Esophagus muscularis mucosa (tissue), 4 donors: ENCODE data around the gene CHRND. TPM values are rescaled to one million over a fixed set of nuclear protein-coding genes. Genes with fewer than 3 reads are reported as not detected.

Experiments
- DNase-seq: peaks from one replicate; pipeline ENCODE4 v3.0.0-alpha.2; 2017; ENCODE audit errors: extremely low spot score
- H3K27ac ChIP-seq, 4 donors: fragments of 200-600 bp; sonication (generic); replicated peaks in 1 of 4; 1 replicate in 3 of 4; 2 replicates in 1 of 4; pipeline ENCODE4 v1.5.1; 2016 to 2019; ENCODE audit warnings: mild to moderate bottlenecking in 1 of 4
- H3K27me3 ChIP-seq, 4 donors: fragments of 200-600 bp; sonication (generic); one replicate each; pipeline versions ENCODE4 v1.5.1 to v1.6.0; 2016 to 2019
- H3K36me3 ChIP-seq, 4 donors: fragments of 200-600 bp; sonication (generic); one replicate each; pipeline ENCODE4 v1.5.1; 2016 to 2019
- H3K4me1 ChIP-seq, 4 donors: fragments of 200-600 bp; sonication (generic); one replicate each; pipeline ENCODE4 v1.5.1; 2016 to 2019
- H3K4me3 ChIP-seq, 4 donors: fragments of 200-600 bp; sonication (generic); 1 replicate in 2 of 4; 2 replicates in 2 of 4; pipeline ENCODE4 v1.5.1; 2016 to 2019; ENCODE audit warnings: mild to moderate bottlenecking in 4 of 4, moderate library complexity in 1 of 4
- H3K9me3 ChIP-seq, 4 donors: fragments of 200-600 bp; sonication (generic); 1 replicate in 3 of 4; 2 replicates in 1 of 4; pipeline ENCODE4 v1.5.1; 2016 to 2019
- EP300 ChIP-seq: sonication (generic); formaldehyde crosslinking; IDR thresholded peaks from one replicate; pipeline ENCODE4 v1.6.1; 2017; ENCODE audit warnings: antibody characterized with exemption
- POLR2A ChIP-seq: fragments of 450-650 bp; IDR thresholded peaks from one replicate; pipeline ENCODE4 v1.6.1; 2017; ENCODE audit warnings: antibody characterized with exemption, moderate library complexity, mild to moderate bottlenecking, low read depth
- POLR2AphosphoS5 ChIP-seq, 2 donors: sonication (generic); formaldehyde crosslinking; IDR thresholded peaks; one replicate each; pipeline ENCODE4 v1.6.1; 2017; ENCODE audit warnings: antibody characterized with exemption in 2 of 2
- WGBS: methylation state at CpG from one replicate; pipeline ENCODE4 v1.1.5; 2018; 5-methylcytosine and 5-hydroxymethylcytosine counted together
- intact Hi-C: fragments of 100-400 bp; cut with DNase I; formaldehyde crosslinking; loops from one replicate; pipeline ENCODE4 v1.15.1; 2023
- total RNA-seq, 4 donors: library from RNA; depleted of rRNA; stranded (reverse); fragments of >200 nt; gene quantifications; one replicate each; pipeline versions ENCODE4 v1.1.0 to v1.2.1, GENCODE V29; 2016
- TF ChIP-seq, protein P1 (sequence below), 3 experiments: fragments of 200-600 bp in 2 of 3; fragments of 450-650 bp in 1 of 3; sonication (generic) in 2 of 3; IDR thresholded peaks; one replicate each; pipeline ENCODE4 v1.5.1; 2017 to 2019; ENCODE audit warnings: antibody characterized with exemption in 3 of 3, mild to moderate bottlenecking in 2 of 3, moderate library complexity in 1 of 3

The CHRND gene
- total RNA-seq, 4 donors from 2014 or later = not detected

DNA sequence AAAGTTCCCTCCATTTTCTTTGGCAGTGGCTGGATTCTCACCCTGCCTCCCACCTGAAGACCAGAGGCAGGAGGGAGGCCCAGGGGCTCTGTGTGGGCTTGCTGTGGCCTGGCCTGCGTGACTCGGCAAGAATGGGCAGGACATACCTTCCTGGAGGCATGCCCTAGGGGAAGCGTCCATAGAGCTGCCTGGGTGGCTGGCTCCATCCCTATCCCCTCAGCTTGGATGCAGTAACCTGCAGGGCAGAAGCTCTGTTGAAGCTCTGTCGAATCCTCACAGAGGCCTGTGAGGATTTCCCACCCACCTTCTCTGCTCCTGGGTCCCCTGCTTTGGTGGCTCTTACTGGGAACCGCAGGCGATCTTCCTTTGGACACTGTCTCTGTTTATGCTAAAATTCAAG, 7.1 kb upstream of the CHRND start:
- Histone ChIP-seq H3K36me3 (no peaks in the 10 kb centered on the region), H3K27ac (no peak overlapping the region), H3K27me3 (peaks cover 6 to 70% (median 25%) of the 10 kb centered on the region in 4 donors), H3K9me3 (no peaks in the 10 kb centered on the region), H3K4me1 (peaks cover 12 to 24% (median 20%) of the 10 kb centered on the region in 4 donors), H3K4me3 (no peak overlapping the region)
- whole genome bisulfite sequencing = 88% methylated on average over 3 of the region's 6 CpGs
- TF ChIP-seq, protein P1, sequence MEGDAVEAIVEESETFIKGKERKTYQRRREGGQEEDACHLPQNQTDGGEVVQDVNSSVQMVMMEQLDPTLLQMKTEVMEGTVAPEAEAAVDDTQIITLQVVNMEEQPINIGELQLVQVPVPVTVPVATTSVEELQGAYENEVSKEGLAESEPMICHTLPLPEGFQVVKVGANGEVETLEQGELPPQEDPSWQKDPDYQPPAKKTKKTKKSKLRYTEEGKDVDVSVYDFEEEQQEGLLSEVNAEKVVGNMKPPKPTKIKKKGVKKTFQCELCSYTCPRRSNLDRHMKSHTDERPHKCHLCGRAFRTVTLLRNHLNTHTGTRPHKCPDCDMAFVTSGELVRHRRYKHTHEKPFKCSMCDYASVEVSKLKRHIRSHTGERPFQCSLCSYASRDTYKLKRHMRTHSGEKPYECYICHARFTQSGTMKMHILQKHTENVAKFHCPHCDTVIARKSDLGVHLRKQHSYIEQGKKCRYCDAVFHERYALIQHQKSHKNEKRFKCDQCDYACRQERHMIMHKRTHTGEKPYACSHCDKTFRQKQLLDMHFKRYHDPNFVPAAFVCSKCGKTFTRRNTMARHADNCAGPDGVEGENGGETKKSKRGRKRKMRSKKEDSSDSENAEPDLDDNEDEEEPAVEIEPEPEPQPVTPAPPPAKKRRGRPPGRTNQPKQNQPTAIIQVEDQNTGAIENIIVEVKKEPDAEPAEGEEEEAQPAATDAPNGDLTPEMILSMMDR (IDR thresholded peaks at IDR 0.05) = no peak
- TF ChIP-seq EP300 (no peak), POLR2A (no peak), POLR2AphosphoS5 (IDR thresholded peaks at IDR 0.05) (no peak)
- intact Hi-C loops = no loop called here
- no peak for DNase-seq

DNA sequence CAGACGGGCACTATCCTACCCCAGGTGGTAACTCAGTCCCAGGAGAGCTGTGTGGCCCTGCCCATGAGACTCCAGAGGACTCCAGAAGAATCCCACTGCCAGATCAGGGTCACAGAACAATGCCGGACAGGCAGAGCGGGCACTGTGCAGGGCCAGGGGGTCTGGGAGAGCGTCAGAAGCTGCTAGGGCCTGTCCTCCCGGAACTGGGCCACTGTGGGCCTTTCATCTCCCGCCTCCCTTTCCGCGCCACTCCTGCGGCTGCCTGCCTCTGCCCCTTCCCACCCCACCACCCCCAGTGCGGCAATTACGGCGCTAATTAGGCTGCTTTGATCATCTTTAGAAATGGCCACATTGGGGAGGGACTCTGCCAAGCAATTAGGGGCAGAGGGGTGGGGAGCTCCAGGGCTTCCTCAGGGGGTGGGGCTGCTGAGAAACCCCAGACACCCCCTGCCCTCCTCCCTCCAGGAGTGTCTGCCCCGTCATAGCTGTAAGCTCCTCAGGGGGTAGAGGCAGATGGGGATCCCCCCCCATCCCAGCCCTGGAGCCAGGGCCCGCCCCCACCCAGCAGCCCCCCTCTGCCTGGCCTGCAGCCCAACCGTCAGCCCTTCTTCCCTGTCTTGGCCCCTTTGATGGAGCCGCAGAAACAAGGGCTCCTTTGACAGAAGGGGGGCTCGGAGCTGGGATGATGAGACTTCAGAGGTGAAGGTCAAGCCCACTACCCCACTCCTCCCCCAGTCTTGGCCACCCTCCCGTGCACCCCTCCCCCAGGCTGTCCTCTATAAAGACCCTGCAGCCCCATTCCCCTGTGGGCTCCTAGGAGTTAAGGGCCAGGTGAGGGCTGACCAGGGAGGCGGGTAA, 6.2 kb upstream of the CHRND start, which contains the start of gene PRSS56:
Gene PRSS56 (plus strand): TSS at position 808 of the 858 bp plus-strand sequence. CDS start 211 bp downstream, outside the sequence.
- Histone ChIP-seq H3K27ac (no peak within 1 kb of the TSS), H3K4me3 (no peak within 1 kb of the TSS), H3K4me1 (peaks cover 20 to 33% (median 29%) of the 10 kb centered on the region in 4 donors), H3K36me3 (no peaks in the 10 kb centered on the region), H3K9me3 (no peaks in the 10 kb centered on the region), H3K27me3 (peaks cover 6 to 79% (median 35%) of the 10 kb centered on the region in 4 donors)
- intact Hi-C loops = loop anchor here (10.0 kb wide), 1 partner anchor 615 kb away; no protein-coding TSS in a partner anchor
- 75% methylated on average over 17 of the region's 19 CpGs for WGBS
- TF ChIP-seq POLR2A (no peak), POLR2AphosphoS5 (IDR thresholded peaks at IDR 0.05) (no peak), EP300 (no peak)
- TF ChIP-seq, protein P1 (IDR thresholded peaks at IDR 0.05) = no peak
- DNase-seq = no peak

DNA sequence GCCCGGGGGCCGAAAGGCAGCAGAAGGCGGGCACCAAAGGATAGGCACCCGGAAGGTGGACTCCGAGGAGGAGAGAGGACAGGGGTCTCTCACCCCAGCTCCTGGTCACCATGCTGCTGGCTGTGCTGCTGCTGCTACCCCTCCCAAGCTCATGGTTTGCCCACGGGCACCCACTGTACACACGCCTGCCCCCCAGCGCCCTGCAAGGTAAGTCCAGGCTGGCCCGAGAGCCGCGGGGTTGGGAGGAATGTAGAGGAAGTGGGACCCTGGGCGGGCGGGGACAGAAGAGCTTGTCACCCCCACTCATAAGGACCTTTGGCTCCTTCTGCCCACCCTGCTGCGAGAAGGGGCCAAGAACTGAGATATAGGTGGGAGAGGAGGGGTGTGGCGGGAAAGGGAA, 5.5 kb upstream of the CHRND start:
- Histone ChIP-seq H3K4me3 (no peak overlapping the region), H3K4me1 (peaks cover 27 to 38% (median 34%) of the 10 kb centered on the region in 4 donors), H3K27me3 (peaks cover 6 to 86% (median 42%) of the 10 kb centered on the region in 4 donors), H3K9me3 (no peaks in the 10 kb centered on the region), H3K27ac (no peak overlapping the region), H3K36me3 (no peaks in the 10 kb centered on the region)
- no peak for DNase-seq
- WGBS = 81% methylated on average over 15 of the region's 15 CpGs
- TF ChIP-seq POLR2AphosphoS5 (IDR thresholded peaks at IDR 0.05) = no peak
- no peak for TF ChIP-seq POLR2A
- TF ChIP-seq, protein P1 (IDR thresholded peaks at IDR 0.05) = no peak
- no peak for TF ChIP-seq EP300
- intact Hi-C loops = loop anchor here (10.0 kb wide), 1 partner anchor 616 kb away; no protein-coding TSS in a partner anchor

DNA sequence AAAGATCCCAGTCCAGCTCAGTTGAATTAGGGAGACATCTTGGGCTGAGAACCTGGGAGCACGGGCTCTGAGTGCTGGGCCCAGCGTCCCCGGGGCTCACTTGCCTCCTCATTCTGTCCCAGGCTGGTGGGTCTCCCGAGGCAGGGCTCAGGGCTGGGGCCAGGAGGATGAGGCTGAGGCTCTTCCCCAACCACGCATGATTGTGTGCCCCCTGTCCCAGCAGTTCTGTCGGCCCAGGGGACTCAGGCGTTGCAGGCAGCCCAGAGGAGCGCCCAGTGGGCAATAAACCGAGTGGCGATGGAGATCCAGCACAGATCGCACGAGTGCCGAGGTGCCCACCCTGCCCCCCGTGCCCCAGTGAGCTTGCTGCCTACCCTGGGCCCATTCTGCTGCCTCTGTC, 4.9 kb upstream of the CHRND start:
- Histone ChIP-seq H3K27ac (no peak overlapping the region), H3K27me3 (peaks cover 6 to 87% (median 44%) of the 10 kb centered on the region in 4 donors), H3K36me3 (no peaks in the 10 kb centered on the region), H3K4me3 (no peak overlapping the region), H3K9me3 (no peaks in the 10 kb centered on the region), H3K4me1 (peaks cover 31 to 43% (median 38%) of the 10 kb centered on the region in 4 donors)
- no peak for DNase-seq
- TF ChIP-seq, protein P1 (IDR thresholded peaks at IDR 0.05) = no peak
- TF ChIP-seq EP300 (no peak), POLR2A (no peak), POLR2AphosphoS5 (IDR thresholded peaks at IDR 0.05) (no peak)
- intact Hi-C loops = loop anchor here (10.0 kb wide), 1 partner anchor 616 kb away; no protein-coding TSS in a partner anchor
- WGBS = 85% methylated on average over 9 of the region's 14 CpGs
